Gastrocnemius medialis (tissue), 4 donors: Measurements from ENCODE around the gene HS3ST4. TPM values are rescaled to one million over a fixed set of nuclear protein-coding genes. Genes with fewer than 3 reads are reported as not detected.

Experiments used
- ATAC-seq, 2 donors: fragments of 150-250 bp; one replicate each; pipeline ENCODE4 v1.9.1; 2016
- DNase-seq, 2 donors: peaks; one replicate each; pipeline ENCODE4 v3.0.0-alpha.2; 2019
- H3K27ac ChIP-seq, 4 donors: fragments of 200-600 bp; sonication (generic); 1 replicate in 1 of 4; 2 replicates in 3 of 4; pipeline ENCODE4 v1.5.1; 2016 to 2018; ENCODE audit warnings: mild to moderate bottlenecking in 2 of 4, moderate library complexity in 1 of 4
- H3K27me3 ChIP-seq, 3 donors: fragments of 200-600 bp; sonication (generic) in 2 of 3; 1 replicate in 1 of 3; 2 replicates in 2 of 3; pipeline versions ENCODE4 v1.5.1 to v1.6.0; 2016 to 2019; ENCODE audit warnings: mild to moderate bottlenecking in 1 of 3, moderate library complexity in 1 of 3
- H3K36me3 ChIP-seq, 2 donors: fragments of 200-600 bp; sonication (generic) in 1 of 2; one replicate each; pipeline ENCODE4 v1.5.1; 2017 to 2018
- H3K4me1 ChIP-seq, 2 donors: fragments of 200-600 bp; sonication (generic) in 1 of 2; one replicate each; pipeline ENCODE4 v1.5.1; 2016 to 2017; ENCODE audit warnings: mild to moderate bottlenecking in 2 of 2
- H3K4me3 ChIP-seq, 4 donors: fragments of 200-600 bp; sonication (generic) in 3 of 4; 1 replicate in 1 of 4; 2 replicates in 3 of 4; pipeline ENCODE4 v1.5.1; 2016 to 2019; ENCODE audit warnings: mild to moderate bottlenecking in 2 of 4
- H3K9me3 ChIP-seq, 3 donors: fragments of 200-600 bp; sonication (generic) in 2 of 3; 1 replicate in 1 of 3; 2 replicates in 2 of 3; pipeline ENCODE4 v1.5.1; 2016 to 2019
- POLR2A ChIP-seq, 2 donors: fragments of 450-650 bp; IDR thresholded peaks; one replicate each; pipeline ENCODE4 v1.6.1; 2017; ENCODE audit warnings: antibody characterized with exemption in 2 of 2, mild to moderate bottlenecking in 2 of 2, moderate library complexity in 2 of 2
- in situ Hi-C, 4 donors: fragments of 200-750 bp; cut with MboI; loops; one replicate each; pipeline versions ENCODE4 v1.15.0 to v1.8.0; 2017; ENCODE audit warnings: low sequenced_read_pairs in 4 of 4
- intact Hi-C: fragments of 100-400 bp; cut with DNase I; formaldehyde crosslinking; loops from one replicate; pipeline ENCODE4 v1.15.1; 2023; ENCODE audit warnings: low total_unique reads
- total RNA-seq, 4 donors: library from RNA; depleted of rRNA; stranded (reverse); fragments of >200 nt; gene quantifications; one replicate each; pipeline versions ENCODE4 v1.1.0 to v1.2.3, GENCODE V29; 2016
- TF ChIP-seq, protein P1 (sequence below), 5 experiments: fragments of 450-650 bp in 3 of 5; fragments of 200-600 bp in 2 of 5; sonication (generic) in 2 of 5; IDR thresholded peaks in 4 of 5; conservative IDR thresholded peaks in 1 of 5; 1 replicate in 4 of 5; 2 replicates in 1 of 5; pipeline ENCODE4 v1.5.1; 2016 to 2019; ENCODE audit warnings: antibody characterized with exemption in 5 of 5, mild to moderate bottlenecking in 3 of 5, moderate library complexity in 3 of 5

HS3ST4 gene
- total RNA-seq, 4 donors from 2014 or later, result not detected

DNA sequence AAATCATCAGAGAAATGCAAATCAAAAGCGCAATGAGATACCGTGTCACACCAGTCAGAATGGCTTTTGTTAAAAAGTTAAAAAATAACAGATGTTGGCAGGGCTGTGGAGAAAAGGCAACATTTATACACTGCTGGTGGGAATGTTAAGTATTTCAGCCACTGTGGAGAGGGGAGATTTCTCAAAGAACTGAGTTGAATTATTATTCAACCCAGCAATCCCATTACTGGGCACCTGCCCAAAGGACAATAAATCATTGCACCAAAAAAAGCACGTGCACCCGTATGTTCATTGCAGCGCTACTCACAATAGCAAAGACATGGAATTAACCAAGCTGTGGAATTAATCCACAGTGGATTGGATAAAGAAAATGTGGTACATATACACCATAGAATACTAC lies 204.7 kb downstream of the HS3ST4 start:
- Histone ChIP-seq H3K36me3 (no peaks in the 10 kb centered on the region), H3K4me1 (no peaks in the 10 kb centered on the region), H3K4me3 (no peak overlapping the region), H3K9me3 (no peaks in the 10 kb centered on the region), H3K27me3 (no peaks in the 10 kb centered on the region), H3K27ac (no peak overlapping the region)
- no peak for ATAC-seq
- in situ Hi-C loops (loop anchor here in 1 of 4 donors (10.0 kb wide), 1 partner anchor 58 kb away; no protein-coding TSS in a partner anchor), intact Hi-C loops (no loop called here)
- no peak for DNase-seq
- TF ChIP-seq POLR2A (IDR thresholded peaks at IDR 0.05), result no peak
- TF ChIP-seq, protein P1, sequence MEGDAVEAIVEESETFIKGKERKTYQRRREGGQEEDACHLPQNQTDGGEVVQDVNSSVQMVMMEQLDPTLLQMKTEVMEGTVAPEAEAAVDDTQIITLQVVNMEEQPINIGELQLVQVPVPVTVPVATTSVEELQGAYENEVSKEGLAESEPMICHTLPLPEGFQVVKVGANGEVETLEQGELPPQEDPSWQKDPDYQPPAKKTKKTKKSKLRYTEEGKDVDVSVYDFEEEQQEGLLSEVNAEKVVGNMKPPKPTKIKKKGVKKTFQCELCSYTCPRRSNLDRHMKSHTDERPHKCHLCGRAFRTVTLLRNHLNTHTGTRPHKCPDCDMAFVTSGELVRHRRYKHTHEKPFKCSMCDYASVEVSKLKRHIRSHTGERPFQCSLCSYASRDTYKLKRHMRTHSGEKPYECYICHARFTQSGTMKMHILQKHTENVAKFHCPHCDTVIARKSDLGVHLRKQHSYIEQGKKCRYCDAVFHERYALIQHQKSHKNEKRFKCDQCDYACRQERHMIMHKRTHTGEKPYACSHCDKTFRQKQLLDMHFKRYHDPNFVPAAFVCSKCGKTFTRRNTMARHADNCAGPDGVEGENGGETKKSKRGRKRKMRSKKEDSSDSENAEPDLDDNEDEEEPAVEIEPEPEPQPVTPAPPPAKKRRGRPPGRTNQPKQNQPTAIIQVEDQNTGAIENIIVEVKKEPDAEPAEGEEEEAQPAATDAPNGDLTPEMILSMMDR (IDR thresholded peaks at IDR 0.05 in 4 of 5, conservative IDR thresholded peaks at IDR 0.05 in 1 of 5), result no peak

DNA sequence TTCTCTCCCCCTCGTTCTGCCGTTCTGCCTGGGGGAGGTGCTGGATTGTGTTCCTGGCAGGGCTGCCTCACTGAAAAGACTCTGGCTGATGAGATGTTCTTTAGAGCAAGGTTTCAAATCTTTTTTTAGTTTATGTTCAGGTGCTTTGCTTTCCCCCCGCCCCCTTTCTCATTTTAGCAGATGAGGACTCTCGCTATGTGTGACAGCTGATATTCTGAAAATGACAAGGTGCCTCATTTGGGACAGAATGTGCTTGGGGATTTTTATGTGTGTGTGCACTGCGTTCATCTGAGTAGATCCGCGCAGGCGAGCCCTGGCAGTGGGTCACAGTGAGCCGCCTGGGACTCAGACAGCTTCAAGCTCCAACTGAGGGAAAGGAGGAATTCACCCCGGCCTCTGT lies 205.9 kb downstream of the HS3ST4 start:
- DNase-seq, result no peak
- in situ Hi-C loops, result loop anchor here in 1 of 4 donors (10.0 kb wide), 1 partner anchor 57 kb away; no protein-coding TSS in a partner anchor

DNA sequence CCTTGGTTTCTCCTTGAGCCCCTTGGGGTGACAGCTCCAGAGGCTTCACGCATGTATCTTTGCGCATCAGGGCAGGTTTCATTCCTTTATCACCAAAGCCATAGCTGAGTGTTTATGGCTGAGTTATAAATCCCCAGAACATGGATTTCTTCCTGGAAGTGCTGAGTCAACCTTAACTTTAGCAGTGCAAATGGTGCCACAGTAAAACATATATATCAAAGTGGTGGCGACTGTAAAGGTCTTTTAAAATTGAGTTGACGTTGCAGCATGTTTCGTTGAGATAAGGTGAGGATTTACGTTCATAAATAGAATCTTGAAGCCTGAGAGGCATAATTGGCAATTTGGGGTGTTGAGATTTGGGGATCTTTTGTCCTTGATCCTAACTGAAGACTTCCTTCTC lies 214.1 kb downstream of the HS3ST4 start:
- H3K27ac ChIP-seq, result no peak overlapping the region
- no peaks in the 10 kb centered on the region for H3K36me3 ChIP-seq
- H3K4me1 ChIP-seq, result no peaks in the 10 kb centered on the region
- no peak overlapping the region for H3K4me3 ChIP-seq
- TF ChIP-seq, protein P1 (IDR thresholded peaks at IDR 0.05 in 4 of 5, conservative IDR thresholded peaks at IDR 0.05 in 1 of 5), result no peak
- TF ChIP-seq POLR2A (IDR thresholded peaks at IDR 0.05), result no peak
- H3K9me3 ChIP-seq, result no peaks in the 10 kb centered on the region
- no peaks in the 10 kb centered on the region for H3K27me3 ChIP-seq
- intact Hi-C loops (no loop called here), in situ Hi-C loops (no loop called here)
- DNase-seq (no peak), ATAC-seq (no peak)

More for the DNA sequence above, 205.9 kb downstream of the HS3ST4 start:
- no peaks in the 10 kb centered on the region for H3K9me3 ChIP-seq
- ATAC-seq, result no peak
- no peak overlapping the region for H3K4me3 ChIP-seq
- intact Hi-C loops, result no loop called here
- TF ChIP-seq, protein P1 (IDR thresholded peaks at IDR 0.05 in 4 of 5, conservative IDR thresholded peaks at IDR 0.05 in 1 of 5), result no peak
- TF ChIP-seq POLR2A (IDR thresholded peaks at IDR 0.05), result no peak
- H3K36me3 ChIP-seq, result no peaks in the 10 kb centered on the region
- no peaks in the 10 kb centered on the region for H3K27me3 ChIP-seq
- no peaks in the 10 kb centered on the region for H3K4me1 ChIP-seq
- no peak overlapping the region for H3K27ac ChIP-seq

DNA sequence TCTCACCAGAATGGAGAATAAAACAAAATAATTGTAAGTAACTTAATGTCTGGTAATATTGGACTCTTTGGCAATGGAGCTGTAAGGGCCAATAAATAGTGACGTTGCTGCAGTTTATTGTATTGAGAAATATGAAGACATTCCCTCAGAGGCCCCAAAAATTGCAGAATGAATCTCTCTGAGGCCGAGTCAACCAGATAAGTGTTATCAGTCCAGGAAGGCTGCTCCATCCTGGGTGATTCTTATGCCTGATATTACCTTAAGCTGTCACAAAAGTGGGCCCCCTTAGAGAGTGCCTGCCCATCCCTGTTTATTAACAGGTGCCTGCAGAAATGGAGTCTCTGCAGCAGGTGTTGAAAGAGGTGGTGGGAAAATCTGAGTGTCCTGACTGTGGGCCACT lies 219.2 kb downstream of the HS3ST4 start:
- in situ Hi-C loops (no loop called here), intact Hi-C loops (no loop called here)
- H3K36me3 ChIP-seq, result no peaks in the 10 kb centered on the region
- H3K9me3 ChIP-seq, result no peaks in the 10 kb centered on the region
- ATAC-seq, result no peak
- TF ChIP-seq, protein P1 (IDR thresholded peaks at IDR 0.05 in 4 of 5, conservative IDR thresholded peaks at IDR 0.05 in 1 of 5), result no peak
- TF ChIP-seq POLR2A (IDR thresholded peaks at IDR 0.05), result no peak
- H3K27me3 ChIP-seq, result no peaks in the 10 kb centered on the region
- H3K27ac ChIP-seq, result no peak overlapping the region
- H3K4me1 ChIP-seq, result no peaks in the 10 kb centered on the region
- DNase-seq, result no peak
- H3K4me3 ChIP-seq, result no peak overlapping the region

DNA sequence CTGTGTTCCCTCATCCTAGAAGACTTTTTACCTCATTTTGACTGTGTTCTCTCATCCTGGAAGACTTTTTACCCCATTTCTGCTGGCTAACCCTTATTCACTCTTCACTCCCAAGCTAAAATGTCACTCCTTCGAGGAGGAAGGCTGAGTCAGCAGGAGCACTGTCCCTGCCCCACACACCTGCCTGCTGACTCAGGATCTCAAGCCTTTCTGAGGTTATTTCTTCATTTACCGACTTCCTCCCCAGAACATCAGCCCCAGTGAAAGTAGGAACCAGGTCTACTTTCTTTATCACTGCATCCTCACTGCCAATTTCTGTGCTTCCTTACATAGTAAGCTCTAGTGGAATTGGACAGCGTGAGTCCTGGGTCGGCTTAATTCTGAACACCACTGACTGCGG lies 220.6 kb downstream of the HS3ST4 start:
- Histone ChIP-seq H3K4me1 (no peaks in the 10 kb centered on the region), H3K9me3 (no peaks in the 10 kb centered on the region), H3K27me3 (no peaks in the 10 kb centered on the region), H3K27ac (no peak overlapping the region), H3K36me3 (no peaks in the 10 kb centered on the region), H3K4me3 (no peak overlapping the region)
- in situ Hi-C loops, result no loop called here
- DNase-seq, result no peak
- TF ChIP-seq, protein P1 (IDR thresholded peaks at IDR 0.05 in 4 of 5, conservative IDR thresholded peaks at IDR 0.05 in 1 of 5), result no peak
- TF ChIP-seq POLR2A (IDR thresholded peaks at IDR 0.05), result no peak
- ATAC-seq, result no peak
- intact Hi-C loops, result no loop called here
